Glomerular visceral epithelial cell (primary cell): Measurements from ENCODE around the gene PARVA.

Experiments
- DNase-seq: peaks from one replicate; pipeline ENCODE4 v3.0.0-alpha.2; 2016; ENCODE audit errors: extremely low spot score

PARVA gene

GRCh38 chr11:12430954-12431595 lies 53.7 kb downstream of the PARVA start:
- DNase-seq: peak; percentile 32

GRCh38 chr11:12432507-12432906 lies 55.1 kb downstream of the PARVA start:
- no peak for DNase-seq

GRCh38 chr11:12433121-12433520 lies 55.8 kb downstream of the PARVA start:
- no peak for DNase-seq

DNA sequence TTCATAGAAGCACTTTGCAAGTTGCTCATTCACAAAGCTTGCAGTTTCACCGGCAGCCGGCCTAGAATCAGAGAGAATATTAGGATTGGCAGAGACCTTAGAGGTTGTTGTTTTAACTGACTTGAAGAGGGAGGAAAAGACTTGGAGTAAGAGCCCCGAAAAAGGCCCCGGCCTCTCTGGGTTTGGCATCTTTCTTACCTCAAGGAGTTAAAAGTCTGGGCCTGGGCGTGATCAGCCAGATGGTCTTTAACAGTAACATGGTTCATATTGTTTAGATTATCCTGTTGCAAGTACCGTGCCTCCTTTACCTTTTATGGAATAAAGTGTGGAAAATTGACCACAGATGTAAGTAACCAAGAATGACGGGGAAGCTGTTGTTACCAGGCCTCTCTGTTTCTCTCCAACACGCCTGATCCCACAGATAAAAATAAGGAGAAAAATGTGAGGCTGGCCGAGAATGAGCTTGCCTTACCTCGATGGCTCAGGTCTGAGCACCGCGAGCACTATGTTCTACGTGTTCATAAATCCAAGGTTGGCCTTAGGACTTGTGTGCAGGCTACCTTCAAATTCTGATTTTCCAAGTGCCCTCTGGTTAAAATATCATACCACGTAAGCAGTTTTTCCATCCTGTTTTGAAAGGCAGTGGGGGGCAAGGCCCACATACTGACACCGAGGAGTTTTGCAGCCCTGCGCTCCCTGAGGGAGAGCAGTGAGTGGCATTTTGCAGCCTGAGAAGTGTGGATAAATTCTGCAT lies 56.4 kb downstream of the PARVA start:
- DNase-seq: no peak

- DNase-seq: no peak
These were observed 56.9 kb downstream of the PARVA start for GRCh38 chr11:12434325-12434654.

DNA sequence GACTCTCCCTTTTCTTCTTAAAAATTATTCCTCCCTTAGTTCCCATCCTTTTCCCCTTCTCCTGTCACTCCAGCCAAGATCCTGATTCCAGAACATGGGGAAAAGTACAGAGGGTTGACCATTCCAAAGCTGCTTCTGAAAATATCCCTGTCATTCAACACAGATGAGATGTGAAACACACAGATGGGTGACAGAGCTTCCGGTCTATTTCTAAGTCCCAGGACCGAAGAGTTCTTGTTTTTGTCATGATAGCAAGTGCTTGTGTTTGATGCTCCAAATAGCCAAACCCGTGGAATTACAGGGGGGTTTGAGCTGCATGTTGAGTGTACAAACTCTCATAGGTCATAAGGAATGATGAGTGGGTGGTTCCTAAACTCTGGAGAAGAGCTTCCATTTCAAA lies 57.9 kb downstream of the PARVA start:
- DNase-seq: no peak

DNA sequence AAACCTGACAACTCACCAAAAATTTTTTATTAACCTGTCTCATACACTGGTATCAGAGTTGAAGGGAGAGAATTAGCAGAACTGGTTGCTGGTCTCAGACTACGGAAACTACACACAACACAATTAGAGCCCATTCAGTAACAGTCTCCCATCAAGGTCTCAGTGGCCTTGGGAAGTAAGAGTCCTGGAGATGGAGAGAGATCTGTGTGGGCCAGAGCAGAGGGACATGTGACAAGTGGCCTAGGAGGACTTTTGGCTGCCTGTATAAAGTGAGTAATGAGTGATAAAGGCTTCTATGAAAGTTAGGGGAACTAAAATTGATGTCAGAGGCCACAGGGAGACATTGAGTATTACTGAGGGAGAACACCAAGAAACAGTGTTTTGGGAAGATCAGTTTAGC lies 58.9 kb downstream of the PARVA start:
- DNase-seq: no peak

DNA sequence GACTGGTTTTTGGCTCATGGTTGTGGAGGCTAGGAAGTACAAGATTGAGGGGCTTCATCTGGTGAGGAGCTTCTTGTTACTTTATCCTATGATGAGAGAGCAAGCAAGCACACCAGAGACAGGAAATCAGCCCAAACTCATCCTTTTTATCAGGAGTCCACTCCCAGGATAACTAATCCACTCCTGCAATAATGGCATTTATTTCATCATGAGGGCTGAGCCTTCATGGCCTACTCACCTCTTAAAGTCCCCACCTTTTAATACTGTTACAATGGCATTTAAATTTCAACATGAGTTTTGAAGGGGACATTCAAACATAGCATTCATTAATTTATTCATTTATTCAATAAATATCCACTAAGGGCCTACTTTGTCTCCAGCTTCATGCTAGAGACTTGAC lies 60.9 kb downstream of the PARVA start:
- no peak for DNase-seq

DNA sequence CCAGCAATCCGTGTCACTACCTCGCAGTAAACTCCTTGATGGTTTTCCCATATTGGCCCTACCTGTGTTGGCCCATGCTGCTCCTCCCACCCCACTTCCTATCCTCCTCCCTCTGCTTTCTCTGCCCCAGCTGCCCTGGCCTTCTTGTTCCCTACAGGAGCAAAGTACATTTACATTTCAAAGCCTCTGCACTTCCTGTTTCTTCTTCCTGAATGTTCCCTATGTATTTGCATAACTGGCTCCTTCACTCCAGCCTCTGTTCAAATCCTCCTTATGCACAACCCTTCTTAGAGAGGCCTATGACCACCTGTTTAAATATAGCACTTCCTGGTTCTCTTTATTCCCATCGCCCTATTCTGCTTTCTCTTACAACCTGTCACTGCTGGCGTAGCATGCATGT lies 62.2 kb downstream of the PARVA start:
- DNase-seq: no peak

GRCh38 chr11:12440565-12440964 lies 63.2 kb downstream of the PARVA start:
- no peak for DNase-seq

DNA sequence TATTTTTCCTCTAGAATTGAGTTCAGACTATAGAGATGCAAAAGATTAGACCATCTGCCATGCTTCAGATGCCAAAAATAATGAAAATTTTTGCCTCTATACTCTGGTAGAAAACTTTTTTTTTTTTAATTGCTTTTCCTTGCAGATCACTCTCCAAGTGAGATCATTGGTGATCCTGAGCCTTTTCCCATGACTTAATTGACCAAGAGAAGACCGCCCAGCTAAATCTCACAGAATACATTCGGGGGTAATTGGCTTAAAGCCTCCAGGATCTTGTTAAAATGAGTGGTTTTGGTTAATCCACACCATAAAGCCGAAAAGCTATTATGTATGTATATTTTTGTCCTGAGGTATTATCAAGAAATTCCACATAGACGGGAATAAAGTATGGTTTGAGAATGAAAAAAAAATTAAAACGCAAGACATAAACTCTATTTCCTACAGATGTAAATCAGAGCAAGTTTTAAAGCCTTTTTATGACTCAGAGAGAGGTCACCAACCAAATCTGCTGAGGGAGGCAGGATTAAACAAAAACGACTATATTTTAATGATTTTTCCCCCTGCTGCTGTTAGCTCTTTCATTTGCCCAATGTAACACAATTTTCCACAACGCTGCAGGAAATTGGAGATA lies 64.0 kb downstream of the PARVA start:
- no peak for DNase-seq

DNA sequence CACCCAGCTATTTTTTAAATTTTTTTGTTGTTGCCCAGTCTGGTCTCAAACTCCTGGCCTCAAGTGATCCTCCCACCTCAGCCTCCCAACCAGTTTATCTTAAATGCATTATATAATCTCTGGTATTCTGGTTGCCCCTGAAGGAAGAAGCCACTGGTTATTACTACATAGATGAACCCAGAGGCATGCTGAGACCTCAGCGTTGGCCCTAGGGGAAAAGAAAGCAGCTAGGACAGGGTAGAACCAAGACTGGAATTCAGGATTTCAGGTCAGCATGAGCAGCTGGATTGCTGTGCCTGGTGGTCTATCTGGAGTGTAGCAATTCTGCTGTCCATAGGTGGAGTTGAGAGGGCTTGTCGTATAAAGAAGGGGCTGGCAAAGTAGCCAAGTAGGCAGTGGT lies 67.2 kb downstream of the PARVA start:
- DNase-seq: no peak

GRCh38 chr11:12445001-12445400 lies 67.6 kb downstream of the PARVA start:
- no peak for DNase-seq

DNA sequence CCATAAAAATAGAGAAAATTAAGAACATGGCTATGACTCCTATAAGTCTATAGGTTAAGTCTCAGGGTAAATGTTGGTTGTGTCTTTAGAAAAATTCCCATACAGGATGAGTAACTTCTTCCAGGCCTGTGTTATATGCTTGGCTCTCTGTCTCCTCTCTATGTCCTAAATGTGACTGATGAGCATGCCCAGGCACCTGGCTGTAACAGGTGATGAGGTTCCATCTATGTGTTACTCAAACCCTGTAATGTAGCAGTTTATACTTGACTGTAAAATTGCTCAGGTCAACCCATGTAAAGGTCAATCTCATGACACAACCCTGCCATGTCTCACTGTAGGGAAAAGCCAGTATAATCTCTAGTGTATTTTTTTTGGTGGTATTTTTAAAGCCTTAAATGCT lies 69.5 kb downstream of the PARVA start:
- no peak for DNase-seq

DNA sequence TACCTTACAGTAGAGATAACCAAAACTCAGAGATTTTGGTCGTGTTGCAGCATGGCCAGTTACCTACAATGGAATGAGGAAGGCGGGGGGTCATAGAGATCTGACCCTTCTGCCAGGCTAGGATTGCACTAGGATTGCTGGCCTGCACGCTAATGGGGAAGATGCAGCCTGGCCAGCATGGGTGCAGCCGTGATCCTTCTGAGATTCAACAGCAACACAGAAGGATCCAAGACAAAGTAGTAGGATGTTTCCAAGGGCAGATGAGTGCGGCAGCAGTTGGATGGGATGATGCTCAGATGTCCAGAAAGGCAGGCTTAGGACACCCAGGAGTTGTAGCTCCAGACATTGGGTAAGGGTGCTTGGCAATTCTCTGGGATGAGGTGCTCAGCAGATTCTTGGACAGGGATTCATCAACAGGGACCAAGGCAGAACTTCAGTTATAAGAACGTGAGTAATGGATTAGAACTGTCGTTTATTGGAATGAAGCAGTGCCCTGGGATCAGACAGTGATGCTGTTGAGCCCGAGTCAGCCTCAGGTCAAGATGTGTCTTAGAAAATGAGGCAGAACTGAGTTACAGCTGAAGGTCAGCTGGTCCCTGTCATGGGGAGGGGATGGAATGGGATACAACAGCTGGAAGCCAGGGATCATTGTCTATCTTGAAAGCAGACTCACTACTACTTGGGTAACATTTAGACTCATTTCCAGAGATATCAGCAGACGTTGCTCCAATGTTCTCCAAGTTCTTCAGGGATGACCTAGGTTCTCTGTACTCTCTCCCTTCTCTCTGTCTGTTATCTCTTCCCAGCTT lies 71.0 kb downstream of the PARVA start:
- DNase-seq: no peak

- DNase-seq: no peak
These were observed 72.8 kb downstream of the PARVA start for GRCh38 chr11:12449961-12450715.

GRCh38 chr11:12451179-12451814 lies 73.9 kb downstream of the PARVA start:
- DNase-seq: no peak

DNA sequence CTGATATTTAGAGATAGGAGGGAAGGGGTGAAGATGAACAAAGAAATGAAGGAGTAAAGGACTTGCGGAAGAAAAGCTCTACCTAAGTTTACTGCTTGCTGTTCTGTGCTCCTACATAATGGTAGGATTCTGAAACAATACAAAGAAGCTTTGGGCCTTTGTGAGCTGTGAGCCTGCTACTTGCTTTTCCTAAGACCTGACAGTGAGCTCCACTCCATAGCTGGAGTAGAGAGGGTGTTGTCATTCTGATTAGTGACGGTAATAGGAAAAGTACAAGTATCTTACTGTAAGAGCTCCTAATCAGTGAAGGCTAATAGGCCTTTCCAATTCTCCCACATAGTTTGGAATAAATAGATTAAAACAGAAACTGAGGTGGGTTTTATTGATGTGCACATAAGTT lies 75.9 kb downstream of the PARVA start:
- DNase-seq: no peak

- no peak for DNase-seq
These were observed 77.4 kb downstream of the PARVA start for GRCh38 chr11:12454782-12455181.

DNA sequence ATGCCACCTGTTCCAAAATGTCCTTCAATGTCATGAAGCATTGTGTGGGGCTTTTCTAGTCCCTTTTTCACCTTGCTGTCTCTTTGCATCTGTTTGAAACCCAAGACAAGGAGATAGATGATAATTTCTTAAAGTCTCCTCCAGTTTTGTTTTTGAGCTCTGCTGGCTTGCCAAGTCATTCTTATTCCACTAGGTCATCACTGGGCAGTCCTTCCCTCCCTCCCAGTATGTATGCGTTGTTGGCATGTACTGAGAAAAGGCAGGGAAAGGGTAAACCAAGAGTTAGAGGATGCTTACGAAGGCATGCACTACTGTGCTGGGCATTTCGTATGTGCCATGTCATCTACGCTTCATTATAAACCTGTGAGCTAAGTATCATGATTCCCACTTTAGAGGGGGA lies 78.6 kb downstream of the PARVA start:
- DNase-seq: no peak
